HEK293T (cell line): Measurements from ENCODE around the gene FOXP4.

ENCODE experiments used
- HDGF ChIP-seq: fragments of 450-650 bp; IDR thresholded peaks from 2 replicates; pipeline ENCODE4 v1.6.1; 2017; ENCODE audit warnings: antibody characterized with exemption, borderline replicate concordance
- NFRKB ChIP-seq: fragments of 450-650 bp; IDR thresholded peaks from 2 replicates; pipeline ENCODE4 v1.6.1; 2016; ENCODE audit warnings: mild to moderate bottlenecking, moderate library complexity
- SUZ12 ChIP-seq: fragments of 450-650 bp; IDR thresholded peaks from 2 replicates; pipeline ENCODE4 v1.6.1; 2016; ENCODE audit warnings: mild to moderate bottlenecking
- ZNF384 ChIP-seq: fragments of 450-650 bp; IDR thresholded peaks from 2 replicates; pipeline ENCODE4 v1.6.1; 2016

- TF ChIP-seq HDGF (no peak), ZNF384 (no peak), SUZ12 (no peak), NFRKB (no peak)
Measured at GRCh38 chr6:41497994-41498393, 48.2 kb upstream of the FOXP4 start.
